ENCODE results near the gene KRT35.

GRCh38 chr17:41464173-41464572 lies 16.8 kb downstream of the KRT35 start:
- no peak for TF ChIP-seq ZNF280C (tag by site-specific recombination; IDR thresholded peaks at IDR 0.05)
- TF ChIP-seq RBAK (tag by site-specific recombination; IDR thresholded peaks at IDR 0.05): no peak
- TF ChIP-seq PBX3 (CRISPR knock-in tag; IDR thresholded peaks at IDR 0.05): no peak
- TF ChIP-seq ZFP41 (tag by site-specific recombination; IDR thresholded peaks at IDR 0.05; ENCODE audit: borderline replicate concordance): no peak
- no peak for TF ChIP-seq YY1 (tag by site-specific recombination; IDR thresholded peaks at IDR 0.05)
